Transverse colon (tissue), 3 donors: Measurements from ENCODE around the gene WWOX.

Experiments used
- EP300 ChIP-seq: sonication (generic); formaldehyde crosslinking; IDR thresholded peaks from one replicate; pipeline ENCODE4 v1.6.1; 2017; ENCODE audit warnings: antibody characterized with exemption, low read depth
- TF ChIP-seq, protein P1 (sequence below), 5 experiments: fragments of 200-600 bp in 3 of 5; fragments of 450-650 bp in 2 of 5; sonication (generic) in 3 of 5; IDR thresholded peaks; 1 replicate in 2 of 5; 2 replicates in 3 of 5; pipeline ENCODE4 v1.5.1; 2016 to 2017; ENCODE audit warnings: antibody characterized with exemption in 5 of 5, inconsistent platforms in 3 of 5, mild to moderate bottlenecking in 2 of 5, moderate library complexity in 1 of 5

DNA sequence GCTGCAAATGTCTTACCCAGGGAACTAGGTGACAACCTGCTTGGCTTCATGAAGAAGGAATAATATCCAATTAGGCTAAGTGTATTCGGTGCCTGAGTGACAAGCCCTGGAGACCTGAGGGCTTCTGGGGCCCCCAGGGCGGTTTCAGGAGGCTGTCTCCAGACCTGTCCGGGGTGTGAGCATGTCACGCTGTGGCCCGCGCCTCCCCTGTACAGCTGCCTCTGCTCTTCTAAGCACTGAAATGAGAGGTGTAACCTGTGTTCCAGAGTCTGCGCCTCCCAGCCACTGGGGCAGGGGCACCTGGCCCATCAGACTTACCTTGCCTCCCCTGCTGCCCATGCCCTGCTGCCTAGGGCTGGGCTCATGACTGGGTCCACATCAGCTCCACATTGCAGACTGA lies 114.3 kb downstream of the WWOX start:
- no peak for TF ChIP-seq EP300
- TF ChIP-seq, protein P1, sequence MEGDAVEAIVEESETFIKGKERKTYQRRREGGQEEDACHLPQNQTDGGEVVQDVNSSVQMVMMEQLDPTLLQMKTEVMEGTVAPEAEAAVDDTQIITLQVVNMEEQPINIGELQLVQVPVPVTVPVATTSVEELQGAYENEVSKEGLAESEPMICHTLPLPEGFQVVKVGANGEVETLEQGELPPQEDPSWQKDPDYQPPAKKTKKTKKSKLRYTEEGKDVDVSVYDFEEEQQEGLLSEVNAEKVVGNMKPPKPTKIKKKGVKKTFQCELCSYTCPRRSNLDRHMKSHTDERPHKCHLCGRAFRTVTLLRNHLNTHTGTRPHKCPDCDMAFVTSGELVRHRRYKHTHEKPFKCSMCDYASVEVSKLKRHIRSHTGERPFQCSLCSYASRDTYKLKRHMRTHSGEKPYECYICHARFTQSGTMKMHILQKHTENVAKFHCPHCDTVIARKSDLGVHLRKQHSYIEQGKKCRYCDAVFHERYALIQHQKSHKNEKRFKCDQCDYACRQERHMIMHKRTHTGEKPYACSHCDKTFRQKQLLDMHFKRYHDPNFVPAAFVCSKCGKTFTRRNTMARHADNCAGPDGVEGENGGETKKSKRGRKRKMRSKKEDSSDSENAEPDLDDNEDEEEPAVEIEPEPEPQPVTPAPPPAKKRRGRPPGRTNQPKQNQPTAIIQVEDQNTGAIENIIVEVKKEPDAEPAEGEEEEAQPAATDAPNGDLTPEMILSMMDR (IDR thresholded peaks at IDR 0.05), result no peak
